Body of pancreas (tissue), 4 donors: ENCODE data around the gene TACC3. TPM values are rescaled to one million over a fixed set of nuclear protein-coding genes. Genes with fewer than 3 reads are reported as not detected.

Source experiments
- ATAC-seq: fragments of 150-250 bp; one replicate; pipeline ENCODE4 v1.9.1; 2016
- DNase-seq, 4 donors: peaks; one replicate each; pipeline ENCODE4 v3.0.0-alpha.2; 2019
- H3K27ac ChIP-seq, 4 donors: fragments of 200-600 bp; sonication (generic); 1 replicate in 3 of 4; 2 replicates in 1 of 4; pipeline versions ENCODE4 v1.5.1 to v1.6.1; 2016 to 2019; ENCODE audit warnings: mild to moderate bottlenecking in 1 of 4, mixed read lengths in 1 of 4, moderate library complexity in 1 of 4
- H3K27me3 ChIP-seq, 2 donors: fragments of 200-600 bp; sonication (generic); one replicate each; pipeline ENCODE4 v1.6.0; 2016; ENCODE audit warnings: mild to moderate bottlenecking in 1 of 2
- H3K36me3 ChIP-seq, 2 donors: fragments of 200-600 bp; sonication (generic); replicated peaks in 1 of 2; 2 replicates each; pipeline ENCODE4 v1.5.1; 2016; ENCODE audit warnings: low read depth in 2 of 2; ENCODE audit not compliant: insufficient read depth in 1 of 2
- H3K4me1 ChIP-seq: fragments of 200-600 bp; sonication (generic); one replicate; pipeline ENCODE4 v1.6.0; 2016
- H3K4me3 ChIP-seq, 2 donors: fragments of 200-600 bp; sonication (generic); 1 replicate in 1 of 2; 2 replicates in 1 of 2; pipeline ENCODE4 v1.5.1; 2016 to 2019
- H3K9me3 ChIP-seq, 3 donors: fragments of 200-600 bp; sonication (generic); 1 replicate in 2 of 3; 2 replicates in 1 of 3; pipeline ENCODE4 v1.5.1; 2016
- POLR2A ChIP-seq, 3 donors: fragments of 450-650 bp; IDR thresholded peaks; one replicate each; pipeline ENCODE4 v1.6.1; 2016; ENCODE audit warnings: antibody characterized with exemption in 3 of 3, mild to moderate bottlenecking in 2 of 3
- WGBS, 2 donors: methylation state at CpG; one replicate each; pipeline ENCODE4 v1.1.5; 2017; 5-methylcytosine and 5-hydroxymethylcytosine counted together
- intact Hi-C: fragments of 100-400 bp; cut with DNase I; formaldehyde crosslinking; loops from one replicate; pipeline ENCODE4 v1.15.1; 2023
- total RNA-seq, 2 donors: library from RNA; depleted of rRNA; stranded (reverse); fragments of >200 nt; gene quantifications; one replicate each; pipeline ENCODE4 v1.1.0, GENCODE V29; 2016
- TF ChIP-seq, protein P1 (sequence below), 7 experiments: fragments of 450-650 bp in 4 of 7; fragments of 200-600 bp in 3 of 7; sonication (generic) in 3 of 7; IDR thresholded peaks; one replicate each; pipeline ENCODE4 v1.5.1; 2016 to 2019; ENCODE audit warnings: antibody characterized with exemption in 7 of 7

TACC3 gene
- total RNA-seq, 2 donors from 2014 or later = 5.7 to 8.9 TPM

- Histone ChIP-seq H3K9me3 (no peaks in the 10 kb centered on the region), H3K27me3 (no peaks in the 10 kb centered on the region), H3K36me3 (no peaks in the 10 kb centered on the region), H3K4me1 (peaks cover 33% of the 10 kb centered on the region), H3K4me3 (no peak overlapping the region), H3K27ac (no peak overlapping the region)
- intact Hi-C loops = no loop called here
- ATAC-seq = no peak
- 73 to 77% methylated on average over 13 of the region's 13 CpGs for WGBS, 2 donors
- TF ChIP-seq POLR2A (IDR thresholded peaks at IDR 0.05) = no peak
- DNase-seq = no peak
Measured at GRCh38 chr4:1788254-1788973, 67.1 kb downstream of the TACC3 start.

GRCh38 chr4:1789552-1789951, 68.2 kb downstream of the TACC3 start:
- Histone ChIP-seq H3K9me3 (no peaks in the 10 kb centered on the region), H3K4me3 (no peak overlapping the region), H3K27ac (no peak overlapping the region), H3K36me3 (no peaks in the 10 kb centered on the region), H3K27me3 (peaks cover 0 to 5% of the 10 kb centered on the region in 2 donors), H3K4me1 (peaks cover 40% of the 10 kb centered on the region)
- no peak for ATAC-seq
- no peak for TF ChIP-seq POLR2A (IDR thresholded peaks at IDR 0.05)
- TF ChIP-seq, protein P1, sequence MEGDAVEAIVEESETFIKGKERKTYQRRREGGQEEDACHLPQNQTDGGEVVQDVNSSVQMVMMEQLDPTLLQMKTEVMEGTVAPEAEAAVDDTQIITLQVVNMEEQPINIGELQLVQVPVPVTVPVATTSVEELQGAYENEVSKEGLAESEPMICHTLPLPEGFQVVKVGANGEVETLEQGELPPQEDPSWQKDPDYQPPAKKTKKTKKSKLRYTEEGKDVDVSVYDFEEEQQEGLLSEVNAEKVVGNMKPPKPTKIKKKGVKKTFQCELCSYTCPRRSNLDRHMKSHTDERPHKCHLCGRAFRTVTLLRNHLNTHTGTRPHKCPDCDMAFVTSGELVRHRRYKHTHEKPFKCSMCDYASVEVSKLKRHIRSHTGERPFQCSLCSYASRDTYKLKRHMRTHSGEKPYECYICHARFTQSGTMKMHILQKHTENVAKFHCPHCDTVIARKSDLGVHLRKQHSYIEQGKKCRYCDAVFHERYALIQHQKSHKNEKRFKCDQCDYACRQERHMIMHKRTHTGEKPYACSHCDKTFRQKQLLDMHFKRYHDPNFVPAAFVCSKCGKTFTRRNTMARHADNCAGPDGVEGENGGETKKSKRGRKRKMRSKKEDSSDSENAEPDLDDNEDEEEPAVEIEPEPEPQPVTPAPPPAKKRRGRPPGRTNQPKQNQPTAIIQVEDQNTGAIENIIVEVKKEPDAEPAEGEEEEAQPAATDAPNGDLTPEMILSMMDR (IDR thresholded peaks at IDR 0.05) = no peak
- intact Hi-C loops = no loop called here
- DNase-seq = no peak
- WGBS, 2 donors = 79 to 87% methylated on average over 11 to 13 of the region's 21 CpGs

GRCh38 chr4:1790005-1790404, 68.7 kb downstream of the TACC3 start:
- TF ChIP-seq, protein P1 (IDR thresholded peaks at IDR 0.05) = no peak
- no peak for TF ChIP-seq POLR2A (IDR thresholded peaks at IDR 0.05)
- intact Hi-C loops = no loop called here
- 52% methylated on average over 9 to 10 of the region's 10 CpGs for WGBS, 2 donors
- no peak overlapping the region for H3K27ac ChIP-seq
- H3K27me3 ChIP-seq = peaks cover 0 to 6% of the 10 kb centered on the region in 2 donors
- DNase-seq (no peak), ATAC-seq (no peak)
- H3K4me3 ChIP-seq = no peak overlapping the region
- H3K9me3 ChIP-seq = no peaks in the 10 kb centered on the region
- H3K36me3 ChIP-seq = no peaks in the 10 kb centered on the region
- peaks cover 40% of the 10 kb centered on the region for H3K4me1 ChIP-seq

DNA sequence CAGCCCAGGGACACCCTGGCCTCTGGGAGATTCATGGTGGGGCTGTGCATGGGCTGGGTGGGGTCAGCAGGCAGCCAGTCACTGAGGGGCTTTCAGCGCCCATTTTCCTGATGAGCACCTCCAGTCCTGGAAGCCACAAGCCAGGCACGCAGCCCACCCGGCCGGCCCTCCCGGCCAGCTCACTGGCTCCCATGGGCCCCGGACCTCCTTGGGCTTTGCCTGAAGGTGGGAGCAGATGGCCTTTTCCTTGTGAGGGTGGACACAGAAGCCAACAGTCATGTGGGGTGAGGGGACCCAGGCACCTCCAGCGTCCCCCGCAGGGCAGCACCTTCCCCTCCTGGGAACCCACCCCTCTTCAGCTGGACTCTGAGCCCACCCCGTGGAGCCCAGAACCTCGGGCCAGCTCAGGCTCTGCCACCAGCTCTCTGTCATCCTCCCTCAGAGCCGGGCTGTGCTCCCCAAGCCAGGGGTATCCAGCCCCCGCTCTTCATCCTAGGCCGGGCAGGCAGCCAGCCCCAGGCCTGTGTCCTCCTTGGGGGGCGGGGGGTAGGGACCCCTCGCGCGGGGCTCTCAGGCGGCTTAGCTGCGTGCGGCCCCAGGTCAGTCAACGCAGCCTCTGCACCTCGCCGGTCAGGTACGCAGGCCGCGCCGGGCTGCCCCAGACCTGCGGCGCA, 71.0 kb downstream of the TACC3 start:
- intact Hi-C loops = no loop called here
- DNase-seq = no peak
- Histone ChIP-seq H3K27ac (peak overlapping the region; percentile 62 to 83 (median 78)), H3K4me1 (peaks cover 50% of the 10 kb centered on the region), H3K4me3 (no peak overlapping the region), H3K9me3 (no peaks in the 10 kb centered on the region), H3K27me3 (peaks cover 0 to 6% of the 10 kb centered on the region in 2 donors), H3K36me3 (no peaks in the 10 kb centered on the region)
- TF ChIP-seq, protein P1 (IDR thresholded peaks at IDR 0.05) = no peak
- no peak for TF ChIP-seq POLR2A (IDR thresholded peaks at IDR 0.05)
- ATAC-seq = no peak
- WGBS, 2 donors = 61 to 100% methylated on average over 2 to 29 of the region's 29 CpGs

DNA sequence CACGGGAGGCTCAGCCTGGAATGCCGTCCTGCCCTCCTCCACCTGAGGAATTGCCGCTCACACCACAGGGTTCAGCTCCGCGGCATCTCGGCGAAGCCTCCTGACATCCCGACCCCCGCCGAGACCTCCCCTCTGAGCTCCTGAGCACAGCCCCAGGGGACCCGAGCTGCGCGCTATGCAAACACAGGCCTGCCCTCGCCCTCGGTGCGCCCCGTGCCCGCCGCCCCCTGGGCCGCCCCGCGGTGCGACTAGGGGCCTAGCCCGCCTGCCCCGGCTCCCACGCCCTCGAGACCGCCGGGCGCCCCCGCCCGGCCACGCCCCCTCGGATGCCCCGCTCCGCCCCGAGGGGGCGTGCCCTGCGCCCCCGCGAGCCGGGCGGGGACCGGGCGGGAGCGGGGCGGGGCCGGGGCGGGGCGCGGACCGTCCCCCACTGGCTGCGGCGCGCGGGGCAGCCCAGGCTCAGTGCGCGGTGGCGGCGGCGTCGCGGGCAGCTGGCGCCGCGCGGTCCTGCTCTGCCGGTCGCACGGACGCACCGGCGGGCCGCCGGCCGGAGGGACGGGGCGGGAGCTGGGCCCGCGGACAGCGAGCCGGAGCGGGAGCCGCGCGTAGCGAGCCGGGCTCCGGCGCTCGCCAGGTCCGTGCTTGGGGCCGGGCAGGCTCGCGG, 71.6 kb downstream of the TACC3 start, which contains the start of gene FGFR3:
TSS of gene FGFR3 (plus strand) at position 462 of the 664 bp plus-strand sequence. CDS start 642 bp downstream, outside the sequence.
- DNase-seq (peak; percentile 44 to 63 (median 54)), ATAC-seq (peak; percentile 75)
- Histone ChIP-seq H3K27ac (peak within 1 kb of the TSS; percentile 62 to 84 (median 78)), H3K27me3 (peaks cover 0 to 6% of the 10 kb centered on the region in 2 donors), H3K4me1 (peaks cover 55% of the 10 kb centered on the region), H3K36me3 (no peaks in the 10 kb centered on the region), H3K4me3 (peak within 1 kb of the TSS; percentile 13 to 30), H3K9me3 (no peaks in the 10 kb centered on the region)
- peak; percentile 34 to 52 (median 47) for TF ChIP-seq POLR2A (IDR thresholded peaks at IDR 0.05)
- TF ChIP-seq, protein P1 (IDR thresholded peaks at IDR 0.05) = no peak
- intact Hi-C loops = no loop called here
- 8% methylated on average over 29 of the region's 95 CpGs; no CpG with 5 or more reads in 1 of the 2 donors for WGBS, 2 donors
